Glutamatergic neuron (in vitro differentiated cells): ENCODE data around the gene ARF5. TPM values are rescaled to one million over a fixed set of nuclear protein-coding genes. Genes with fewer than 3 reads are reported as not detected.

Experiments
- DNase-seq: peaks from one replicate; pipeline ENCODE4 v3.0.0; 2022
- H3K27ac Mint-ChIP-seq: one replicate; pipeline ENCODE4 v1.8.0; 2020; ENCODE audit warnings: mild to moderate bottlenecking, mixed read lengths, inconsistent platforms; ENCODE audit not compliant: unreplicated experiment
- H3K27me3 Mint-ChIP-seq: one replicate; pipeline ENCODE4 v1.8.0; 2020; ENCODE audit warnings: mild to moderate bottlenecking, moderate library complexity, mixed read lengths, inconsistent platforms; ENCODE audit not compliant: unreplicated experiment
- H3K36me3 Mint-ChIP-seq: one replicate; pipeline ENCODE4 v1.8.0; 2020; ENCODE audit warnings: mild to moderate bottlenecking, mixed read lengths, inconsistent platforms; ENCODE audit not compliant: unreplicated experiment
- H3K4me1 Mint-ChIP-seq: one replicate; pipeline ENCODE4 v1.8.0; 2020; ENCODE audit warnings: mild to moderate bottlenecking, low read depth, mixed read lengths, inconsistent platforms; ENCODE audit not compliant: unreplicated experiment
- H3K4me3 Mint-ChIP-seq: one replicate; pipeline ENCODE4 v1.8.0; 2020; ENCODE audit warnings: mild to moderate bottlenecking, mixed read lengths, inconsistent platforms; ENCODE audit not compliant: unreplicated experiment
- H3K9me3 Mint-ChIP-seq: one replicate; pipeline ENCODE4 v1.8.0; 2020; ENCODE audit warnings: mild to moderate bottlenecking, moderate library complexity, mixed read lengths, inconsistent platforms; ENCODE audit not compliant: unreplicated experiment
- CTCF ChIP-seq: fragments of 200-600 bp; sonication (generic); IDR thresholded peaks from one replicate; pipeline ENCODE4 v1.5.0; 2021; ENCODE audit not compliant: partially characterized antibody, unreplicated experiment
- total RNA-seq: library from RNA; stranded (reverse); fragmentation: NEBNext Ultra II Directional; extraction: Animal tissue kit (Norgen Biotek cat#: 25700); gene quantifications from one replicate; pipeline ENCODE4 v1.2.1, GENCODE V29; 2021; ENCODE audit not compliant: unreplicated experiment

Gene ARF5
- total RNA-seq, 1 donor from 2014 or later, result 137 TPM

GRCh38 chr7:127594490-127594889 is 6.3 kb downstream of the ARF5 start:
- H3K27me3 Mint-ChIP-seq, result peaks cover 4% of the 10 kb centered on the region
- no peak for TF ChIP-seq CTCF
- DNase-seq, result no peak
- no peaks in the 10 kb centered on the region for H3K4me1 Mint-ChIP-seq
- peaks cover 6% of the 10 kb centered on the region for H3K9me3 Mint-ChIP-seq
- H3K27ac Mint-ChIP-seq, result no peak overlapping the region
- H3K4me3 Mint-ChIP-seq, result no peak overlapping the region
- no peaks in the 10 kb centered on the region for H3K36me3 Mint-ChIP-seq

GRCh38 chr7:127595737-127596136 is 7.5 kb downstream of the ARF5 start:
- peaks cover 6% of the 10 kb centered on the region for H3K9me3 Mint-ChIP-seq
- no peaks in the 10 kb centered on the region for H3K36me3 Mint-ChIP-seq
- peaks cover 4% of the 10 kb centered on the region for H3K27me3 Mint-ChIP-seq
- TF ChIP-seq CTCF, result no peak
- H3K27ac Mint-ChIP-seq, result no peak overlapping the region
- no peak overlapping the region for H3K4me3 Mint-ChIP-seq
- DNase-seq, result no peak
- H3K4me1 Mint-ChIP-seq, result no peaks in the 10 kb centered on the region

GRCh38 chr7:127598318-127598717 is 10.1 kb downstream of the ARF5 start:
- Mint-ChIP-seq H3K27ac (no peak overlapping the region), H3K27me3 (peaks cover 4% of the 10 kb centered on the region), H3K9me3 (peaks cover 6% of the 10 kb centered on the region), H3K36me3 (no peaks in the 10 kb centered on the region), H3K4me3 (no peak overlapping the region), H3K4me1 (no peaks in the 10 kb centered on the region)
- DNase-seq, result no peak
- no peak for TF ChIP-seq CTCF

- no peak overlapping the region for H3K4me3 Mint-ChIP-seq
- H3K27ac Mint-ChIP-seq, result no peak overlapping the region
- DNase-seq, result no peak
- H3K27me3 Mint-ChIP-seq, result no peaks in the 10 kb centered on the region
- no peak for TF ChIP-seq CTCF
- H3K9me3 Mint-ChIP-seq, result peaks cover 1% of the 10 kb centered on the region
- no peaks in the 10 kb centered on the region for H3K4me1 Mint-ChIP-seq
- H3K36me3 Mint-ChIP-seq, result peaks cover 14% of the 10 kb centered on the region
Observed at GRCh38 chr7:127600885-127601284, 12.7 kb downstream of the ARF5 start.

- DNase-seq, result no peak
- H3K4me1 Mint-ChIP-seq, result no peaks in the 10 kb centered on the region
- no peak overlapping the region for H3K4me3 Mint-ChIP-seq
- no peak for TF ChIP-seq CTCF
- H3K27ac Mint-ChIP-seq, result no peak overlapping the region
- H3K27me3 Mint-ChIP-seq, result peaks cover 5% of the 10 kb centered on the region
- peaks cover 38% of the 10 kb centered on the region for H3K36me3 Mint-ChIP-seq
- peaks cover 8% of the 10 kb centered on the region for H3K9me3 Mint-ChIP-seq
Observed at GRCh38 chr7:127608446-127608845, 20.2 kb downstream of the ARF5 start.
